NCI-H69 (cell line): ENCODE measurements around the gene IRS1.
"Not testable (repeated sequence)": the region's sequence is repeated elsewhere in the genome, so short reads cannot be mapped to it uniquely, and the experiment has no call there.

Source experiments
- DNase-seq: peaks from one replicate; lab custom pipeline; 2025; lab: John Stamatoyannopoulos, UW

IRS1 gene, protein sequence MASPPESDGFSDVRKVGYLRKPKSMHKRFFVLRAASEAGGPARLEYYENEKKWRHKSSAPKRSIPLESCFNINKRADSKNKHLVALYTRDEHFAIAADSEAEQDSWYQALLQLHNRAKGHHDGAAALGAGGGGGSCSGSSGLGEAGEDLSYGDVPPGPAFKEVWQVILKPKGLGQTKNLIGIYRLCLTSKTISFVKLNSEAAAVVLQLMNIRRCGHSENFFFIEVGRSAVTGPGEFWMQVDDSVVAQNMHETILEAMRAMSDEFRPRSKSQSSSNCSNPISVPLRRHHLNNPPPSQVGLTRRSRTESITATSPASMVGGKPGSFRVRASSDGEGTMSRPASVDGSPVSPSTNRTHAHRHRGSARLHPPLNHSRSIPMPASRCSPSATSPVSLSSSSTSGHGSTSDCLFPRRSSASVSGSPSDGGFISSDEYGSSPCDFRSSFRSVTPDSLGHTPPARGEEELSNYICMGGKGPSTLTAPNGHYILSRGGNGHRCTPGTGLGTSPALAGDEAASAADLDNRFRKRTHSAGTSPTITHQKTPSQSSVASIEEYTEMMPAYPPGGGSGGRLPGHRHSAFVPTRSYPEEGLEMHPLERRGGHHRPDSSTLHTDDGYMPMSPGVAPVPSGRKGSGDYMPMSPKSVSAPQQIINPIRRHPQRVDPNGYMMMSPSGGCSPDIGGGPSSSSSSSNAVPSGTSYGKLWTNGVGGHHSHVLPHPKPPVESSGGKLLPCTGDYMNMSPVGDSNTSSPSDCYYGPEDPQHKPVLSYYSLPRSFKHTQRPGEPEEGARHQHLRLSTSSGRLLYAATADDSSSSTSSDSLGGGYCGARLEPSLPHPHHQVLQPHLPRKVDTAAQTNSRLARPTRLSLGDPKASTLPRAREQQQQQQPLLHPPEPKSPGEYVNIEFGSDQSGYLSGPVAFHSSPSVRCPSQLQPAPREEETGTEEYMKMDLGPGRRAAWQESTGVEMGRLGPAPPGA (N-terminal part only)

DNA sequence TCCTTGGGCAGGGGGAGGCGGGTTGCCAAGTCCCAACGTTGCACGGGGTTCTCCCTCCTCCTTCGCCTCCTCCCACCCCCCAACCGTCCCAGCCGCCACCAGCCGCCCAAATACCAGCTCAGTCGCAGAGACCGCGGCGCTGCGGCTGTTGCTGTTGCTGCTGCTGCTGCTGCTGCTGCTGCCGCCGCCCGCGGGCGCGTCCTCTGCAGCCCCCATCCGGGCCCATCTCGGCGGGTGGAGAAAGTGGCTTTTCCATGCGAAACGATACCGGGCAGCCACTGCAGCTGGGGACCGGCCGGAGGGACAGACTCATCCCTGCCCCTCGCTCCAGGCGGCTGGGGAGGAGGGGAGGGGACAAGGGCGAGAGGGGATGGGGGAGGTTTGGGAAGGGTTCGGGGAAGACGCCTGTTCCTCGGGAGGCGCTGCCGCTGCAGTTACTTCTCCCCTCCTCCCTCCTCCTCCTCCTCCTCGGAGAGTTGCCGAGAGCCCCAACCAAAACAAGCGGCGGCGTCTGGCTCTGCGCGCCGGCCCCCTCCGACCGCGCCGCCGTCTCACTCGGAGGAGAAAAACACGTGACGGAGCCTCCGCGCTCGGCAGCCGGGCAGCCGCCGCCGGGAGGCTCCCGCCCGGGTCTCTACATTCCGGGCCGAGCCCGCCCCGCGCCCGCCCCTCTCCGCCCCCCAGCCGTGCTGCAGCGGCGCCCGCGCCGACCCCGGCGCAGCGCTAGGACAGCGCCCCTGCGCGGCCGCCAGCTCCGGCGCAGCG is at the start of gene IRS1:
TSS of gene IRS1 (minus strand) at position 610 of the 765 bp plus-strand sequence. CDS start 1,082 bp downstream, outside the sequence.
- DNase-seq = peak; percentile 86

DNA sequence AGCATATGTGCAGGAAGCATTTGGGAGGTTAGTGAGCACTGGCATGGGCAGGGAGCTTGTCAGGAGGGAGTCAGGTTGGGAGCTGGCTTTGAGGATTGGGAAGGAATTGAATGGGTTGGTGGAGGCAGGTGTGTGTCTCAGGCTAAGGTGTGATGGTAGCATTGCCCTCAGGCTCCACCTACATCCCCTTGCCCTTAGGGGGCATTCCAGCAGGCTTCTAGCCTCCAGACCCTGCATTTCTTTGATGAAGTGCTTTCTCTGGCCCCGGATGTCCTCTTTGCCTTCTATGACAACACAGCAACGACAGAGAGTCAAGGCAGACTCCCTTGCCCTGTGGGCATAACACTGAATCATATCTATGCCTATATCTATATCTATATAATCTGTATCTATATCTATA is 49.7 kb upstream of the IRS1 start:
- DNase-seq = no peak

DNA sequence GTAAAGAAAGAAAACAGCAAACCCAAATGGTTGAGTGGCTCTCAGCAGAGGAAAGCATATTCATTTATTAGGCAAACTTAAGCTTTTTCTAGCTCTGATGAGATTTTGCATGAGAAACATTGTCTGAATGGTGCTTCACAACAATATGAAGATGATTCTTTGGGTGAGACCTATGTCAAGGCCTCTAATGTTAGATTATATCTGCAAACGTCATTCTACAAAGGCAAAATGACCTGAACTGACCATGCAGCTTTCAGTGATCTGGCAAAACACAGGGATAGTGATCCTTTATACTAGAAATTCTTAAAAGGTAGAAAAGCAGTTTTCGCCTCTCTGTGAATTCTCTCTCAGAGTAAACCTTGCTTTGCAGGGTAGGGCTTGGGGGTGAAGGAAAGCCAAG is 47.9 kb upstream of the IRS1 start:
- DNase-seq = no peak

DNA sequence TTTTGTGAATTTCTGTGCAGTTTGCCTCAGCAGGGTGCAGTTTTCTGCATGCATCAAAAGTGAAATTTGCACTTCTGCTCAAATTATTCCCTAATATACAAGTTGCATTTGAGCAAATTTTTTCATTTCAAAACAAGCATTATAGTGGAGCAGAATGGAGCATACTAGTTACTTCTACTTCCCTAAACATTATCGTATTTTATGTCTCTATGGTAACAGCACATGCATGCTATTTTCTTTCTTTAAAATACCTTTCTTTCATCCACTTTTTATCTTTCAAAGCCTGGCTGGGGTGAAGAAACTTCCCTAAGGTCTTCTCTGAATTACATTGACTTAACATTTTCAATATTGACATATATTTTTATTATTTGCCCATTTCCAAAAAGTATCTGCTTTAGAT is 47.5 kb upstream of the IRS1 start:
- no peak for DNase-seq

DNA sequence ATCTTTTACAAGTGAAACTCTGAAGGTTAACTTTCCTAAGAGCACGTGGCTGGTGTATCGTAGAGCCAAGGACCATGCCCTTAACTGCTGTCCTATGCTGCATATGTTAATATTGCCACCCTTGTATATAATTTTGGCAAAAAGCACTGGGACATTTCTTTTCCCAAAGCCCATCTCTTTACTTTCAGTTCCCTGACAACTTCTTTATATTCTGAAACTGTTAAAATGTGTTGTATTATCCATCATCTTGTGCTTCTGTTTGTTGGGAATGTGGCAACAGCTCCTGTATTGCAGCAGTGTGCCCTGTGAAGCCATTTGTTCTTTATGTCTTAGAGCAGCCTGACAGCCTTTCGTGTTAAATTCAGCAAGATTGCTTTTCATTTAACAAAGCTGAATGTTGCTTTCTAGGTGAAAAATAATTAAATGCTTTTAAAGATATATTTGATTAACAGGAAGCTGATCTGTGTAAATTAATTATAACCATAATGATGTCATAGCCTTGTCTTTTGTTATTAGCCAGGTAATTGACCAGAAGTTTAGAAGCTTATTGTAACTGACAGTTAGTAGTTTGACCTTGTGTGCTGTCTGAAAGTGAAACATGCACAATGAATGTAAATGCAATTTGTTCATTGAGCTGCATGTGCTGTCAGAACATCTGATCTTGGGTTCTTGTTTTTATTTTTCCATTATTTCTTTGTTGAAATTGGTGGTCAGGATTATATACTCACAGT is 45.9 kb upstream of the IRS1 start:
- DNase-seq = peak; percentile 16

DNA sequence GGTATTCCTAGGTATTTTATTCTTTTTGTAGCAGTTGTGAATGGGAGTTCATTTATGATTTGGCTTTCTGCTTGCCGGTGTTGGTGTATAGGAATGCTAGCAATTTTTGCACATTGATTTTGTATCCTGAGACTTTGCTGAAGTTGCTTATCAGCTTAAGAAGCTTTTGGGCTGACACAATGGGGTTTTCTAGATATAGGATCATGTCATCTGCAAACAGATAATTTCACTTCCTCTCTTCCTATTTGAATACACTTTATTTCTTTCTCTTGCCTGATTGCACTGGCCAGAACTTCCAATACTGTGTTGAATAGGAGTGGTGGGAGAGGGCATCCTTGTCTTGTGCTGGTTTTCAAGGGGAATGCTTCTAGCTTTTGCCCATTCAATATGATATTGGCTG is 43.4 kb upstream of the IRS1 start:
- not testable (repeated sequence) for DNase-seq

DNA sequence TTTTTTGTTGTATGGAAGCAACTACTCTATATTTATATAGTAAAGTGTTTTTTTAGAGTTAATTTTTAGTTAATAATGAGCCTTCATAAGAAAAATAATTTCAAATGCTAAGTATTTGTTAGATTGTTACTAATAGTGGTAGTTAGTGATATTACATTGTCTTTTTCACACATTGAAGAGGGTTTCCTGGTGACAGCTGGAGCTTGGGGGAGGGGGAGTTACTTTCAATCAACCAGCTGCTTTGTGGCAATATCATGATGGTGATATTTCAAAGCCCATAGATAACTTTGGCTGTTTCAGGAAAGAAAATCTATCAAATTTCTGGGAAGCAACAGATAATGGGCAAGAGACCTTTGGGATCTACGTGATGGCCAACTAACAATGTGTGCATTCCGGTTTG is 40.3 kb upstream of the IRS1 start:
- peak; percentile 37 for DNase-seq

DNA sequence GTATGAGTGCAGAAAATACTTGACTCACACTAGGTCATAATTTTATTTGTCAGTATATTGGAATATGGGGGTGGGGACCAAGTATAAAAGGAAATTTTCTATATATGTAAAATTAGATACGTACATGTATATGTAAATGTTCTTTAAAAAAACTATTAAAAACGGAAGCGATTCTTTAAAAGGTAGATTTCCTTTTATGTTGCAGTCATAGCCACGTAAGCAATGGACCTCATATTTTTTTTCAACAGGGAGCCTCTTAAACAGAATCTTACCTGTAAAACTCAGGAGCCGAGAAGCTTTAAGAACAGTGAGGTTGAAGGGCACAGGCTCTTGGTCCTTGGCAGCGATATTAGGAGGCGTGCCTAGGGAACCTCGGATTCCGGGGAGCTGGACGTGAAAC is 39.5 kb upstream of the IRS1 start:
- no peak for DNase-seq

DNA sequence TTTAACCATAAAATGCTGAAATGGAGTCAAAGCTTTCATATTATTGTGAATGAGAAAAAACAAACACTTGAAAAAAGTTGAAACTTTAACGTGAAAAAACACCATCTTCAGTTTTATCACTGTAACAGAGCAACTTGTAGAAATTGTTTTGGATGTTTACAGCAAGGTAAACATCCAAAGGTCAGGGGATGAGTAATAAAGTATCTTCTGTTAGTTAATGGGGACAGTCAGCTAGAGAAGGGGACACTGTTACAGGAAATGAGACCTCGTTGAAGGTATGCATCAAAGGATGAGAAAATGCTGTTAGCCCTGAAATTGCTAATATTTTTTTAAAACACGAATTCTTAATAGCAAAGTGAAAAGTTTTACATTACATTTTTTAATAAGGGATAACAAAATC is 39.1 kb upstream of the IRS1 start:
- DNase-seq = no peak

DNA sequence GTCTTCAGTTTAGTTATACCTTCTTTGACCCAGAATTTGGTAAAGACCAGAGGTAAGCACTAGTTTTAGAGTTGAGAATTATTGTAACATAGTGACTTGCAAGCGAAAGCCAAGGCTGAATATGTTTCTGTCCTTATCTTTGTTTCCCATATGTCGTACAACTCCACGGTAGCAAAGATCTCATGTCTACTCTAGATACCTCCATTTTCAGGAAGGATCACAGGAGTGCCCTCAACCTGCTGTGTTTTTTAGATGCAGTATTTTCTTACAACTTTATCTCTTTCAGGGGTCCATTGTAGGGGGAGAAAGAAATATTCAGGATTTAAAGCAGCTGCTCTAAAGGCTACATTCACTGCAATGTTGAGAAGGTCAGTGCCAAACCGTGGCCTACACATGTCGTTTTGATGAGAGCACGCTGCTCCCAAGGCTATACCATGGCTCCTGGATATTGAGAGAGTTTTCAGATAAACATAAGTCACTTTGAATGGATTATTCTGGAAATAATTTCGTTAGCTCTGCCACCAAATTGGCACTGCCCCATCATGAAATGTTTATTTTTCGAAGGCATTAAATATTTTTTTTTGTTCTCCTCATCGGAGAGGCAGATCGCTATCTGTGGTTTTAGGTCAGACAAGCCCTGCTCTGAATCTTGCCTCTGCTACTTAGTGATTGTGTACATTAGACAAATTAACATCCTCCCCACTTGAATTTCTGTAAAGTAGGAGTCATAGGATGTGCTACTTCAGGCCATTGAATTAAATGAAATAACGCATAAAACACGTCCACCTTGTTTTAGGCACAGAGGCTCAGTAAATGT is 38.4 kb upstream of the IRS1 start:
- DNase-seq = no peak

DNA sequence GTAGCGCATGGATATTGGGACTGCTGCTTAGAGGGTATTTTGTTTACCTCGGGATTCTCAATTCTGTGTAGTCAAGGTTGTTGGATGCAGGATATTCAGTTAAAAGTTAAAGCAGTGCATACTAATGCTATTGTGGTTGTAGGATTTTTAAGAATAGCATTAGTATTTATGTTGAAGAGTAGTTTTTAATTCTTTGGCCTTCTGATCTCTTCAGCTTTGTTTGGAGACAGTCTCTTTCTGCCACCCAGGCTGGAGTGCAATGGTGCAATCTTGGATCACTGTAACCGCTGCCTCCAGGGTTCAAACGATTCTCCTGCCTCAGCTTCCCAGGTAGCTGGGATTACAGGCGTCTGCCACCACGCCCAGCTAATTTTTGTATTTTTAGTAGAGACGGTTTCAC is 37.7 kb upstream of the IRS1 start:
- no peak for DNase-seq

DNA sequence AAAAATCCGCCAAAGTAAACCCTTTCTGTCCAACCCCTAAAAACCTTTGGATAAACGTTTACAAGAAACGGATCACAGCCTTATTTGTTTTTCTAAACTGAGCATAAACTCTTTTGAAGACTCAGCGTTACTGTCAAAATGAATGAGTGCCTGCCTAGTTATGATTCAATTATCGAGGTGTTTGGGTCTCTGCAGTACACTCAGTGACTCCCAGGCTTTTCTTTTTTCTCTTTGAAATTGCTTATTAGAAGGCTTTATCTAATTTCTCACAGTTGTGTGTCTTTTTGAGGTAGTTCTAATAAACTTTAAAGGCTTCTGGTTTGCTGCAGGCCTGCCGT is 36.9 kb upstream of the IRS1 start:
- DNase-seq = no peak

DNA sequence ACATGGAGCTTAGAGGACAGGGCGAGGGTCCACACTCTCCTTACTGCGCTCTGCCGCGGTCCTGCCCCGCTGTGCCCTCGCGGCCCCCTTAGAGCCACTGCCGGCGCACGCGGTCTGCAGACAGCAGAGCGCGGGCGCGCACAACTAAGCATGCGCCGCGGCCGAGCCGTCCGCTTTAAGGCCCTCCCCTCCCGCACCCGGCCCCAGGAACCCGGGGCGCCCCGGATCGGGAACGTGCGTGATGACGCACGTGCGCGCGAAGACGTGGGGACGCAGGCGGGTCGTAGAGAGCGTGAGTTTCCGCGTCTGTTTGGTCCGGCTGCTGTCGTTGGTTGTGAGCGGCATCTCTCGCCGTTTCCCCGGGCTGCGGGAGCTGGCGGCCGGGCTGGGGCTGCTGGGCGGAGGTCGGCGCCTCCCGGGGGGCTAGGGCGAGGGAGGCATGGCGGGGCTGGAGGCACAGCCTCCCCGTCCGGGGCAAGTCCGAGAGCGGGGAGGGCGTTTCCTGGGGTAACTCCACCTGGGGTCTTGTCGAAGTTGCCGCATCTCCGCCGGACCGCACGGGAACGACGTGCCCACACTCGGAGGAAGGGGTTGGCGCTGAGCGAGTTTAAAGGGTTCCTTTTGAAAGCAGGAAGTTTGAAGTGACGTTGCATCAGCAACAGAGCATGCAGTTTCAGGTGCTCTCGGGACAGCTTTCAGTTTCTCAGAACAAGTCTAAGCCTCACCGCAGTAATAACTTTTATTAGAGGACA is 36.4 kb upstream of the IRS1 start, which contains the start of gene RHBDD1:
TSS of gene RHBDD1 (plus strand) at position 259 of the 752 bp plus-strand sequence. CDS start 28,640 bp downstream, outside the sequence.
- DNase-seq = peak; percentile 96

DNA sequence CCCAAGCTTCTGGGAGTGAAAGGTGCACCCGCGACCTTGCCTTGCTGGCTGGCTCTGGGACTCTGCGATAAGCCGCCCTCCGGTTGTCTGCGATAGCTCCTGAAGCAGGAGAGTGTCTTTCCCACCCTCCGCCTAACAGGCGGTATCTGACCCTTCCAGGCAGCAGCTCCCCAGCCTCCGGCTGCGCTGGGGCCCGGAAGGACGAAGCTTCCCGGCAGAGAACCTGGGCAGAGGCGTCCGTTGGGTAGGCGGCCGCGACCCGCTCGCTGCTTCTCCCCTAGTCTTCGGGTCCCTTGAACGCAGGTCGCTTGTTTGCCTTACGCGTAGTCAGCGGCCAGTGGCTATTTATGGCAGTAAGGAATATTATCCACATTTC is 35.8 kb upstream of the IRS1 start:
- DNase-seq = peak; percentile 73

DNA sequence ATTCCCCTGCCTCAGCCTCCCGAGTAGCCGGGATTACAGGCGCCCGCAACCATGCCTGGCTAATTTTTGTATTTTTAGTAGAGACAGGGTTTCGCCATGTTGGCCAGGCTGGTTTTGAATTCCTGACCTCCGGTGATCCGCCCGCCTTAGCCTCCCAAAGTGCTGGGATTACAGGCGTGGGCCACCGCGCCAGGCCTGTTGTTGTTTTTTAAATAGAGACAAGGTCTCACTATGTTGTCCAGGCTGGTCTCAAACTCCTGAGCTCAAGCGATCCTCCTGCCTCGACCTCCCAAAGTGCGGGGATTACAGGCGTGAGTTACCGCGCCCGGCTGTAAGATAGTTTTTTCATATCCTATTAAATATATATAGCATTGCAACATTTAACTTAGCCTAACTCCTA is 35.3 kb upstream of the IRS1 start:
- DNase-seq = not testable (repeated sequence)

DNA sequence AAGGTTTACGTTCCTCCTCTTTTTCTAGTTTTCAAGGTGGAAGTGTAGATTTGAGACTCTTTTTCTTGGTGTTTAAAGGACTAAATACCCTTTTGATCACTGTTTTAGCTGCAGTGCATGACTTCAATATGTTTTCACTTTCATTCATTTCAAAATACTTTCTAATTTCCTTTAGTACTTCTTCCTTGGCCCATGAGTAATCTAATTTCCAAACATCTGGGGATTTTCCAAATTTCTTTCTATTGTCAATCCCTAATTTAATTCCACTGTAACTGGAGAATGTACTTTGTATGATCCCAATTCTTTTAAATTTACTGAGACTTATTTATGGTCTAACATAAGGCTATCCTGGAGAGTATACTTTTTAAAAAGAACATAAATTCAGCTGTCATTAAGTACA is 32.4 kb upstream of the IRS1 start:
- no peak for DNase-seq

DNA sequence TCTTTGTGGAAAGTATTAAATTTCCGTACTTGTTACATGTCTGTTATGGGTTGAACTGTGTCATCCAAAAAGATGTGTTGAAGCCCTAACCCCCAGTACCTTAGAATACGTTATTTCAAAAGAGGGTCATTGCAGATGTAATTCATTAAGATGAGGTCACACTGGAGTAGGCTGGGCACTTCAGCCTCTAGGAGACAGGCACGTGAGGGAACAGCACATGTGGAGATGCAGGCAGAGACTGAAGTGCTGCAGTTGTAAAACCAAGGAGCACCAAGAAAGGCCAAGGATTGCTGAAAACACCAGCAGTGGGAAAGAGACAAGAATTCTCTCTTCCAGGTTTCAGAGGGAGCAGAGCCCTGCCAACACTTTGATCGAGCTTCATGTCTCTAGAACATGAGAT is 31.6 kb upstream of the IRS1 start:
- no peak for DNase-seq

DNA sequence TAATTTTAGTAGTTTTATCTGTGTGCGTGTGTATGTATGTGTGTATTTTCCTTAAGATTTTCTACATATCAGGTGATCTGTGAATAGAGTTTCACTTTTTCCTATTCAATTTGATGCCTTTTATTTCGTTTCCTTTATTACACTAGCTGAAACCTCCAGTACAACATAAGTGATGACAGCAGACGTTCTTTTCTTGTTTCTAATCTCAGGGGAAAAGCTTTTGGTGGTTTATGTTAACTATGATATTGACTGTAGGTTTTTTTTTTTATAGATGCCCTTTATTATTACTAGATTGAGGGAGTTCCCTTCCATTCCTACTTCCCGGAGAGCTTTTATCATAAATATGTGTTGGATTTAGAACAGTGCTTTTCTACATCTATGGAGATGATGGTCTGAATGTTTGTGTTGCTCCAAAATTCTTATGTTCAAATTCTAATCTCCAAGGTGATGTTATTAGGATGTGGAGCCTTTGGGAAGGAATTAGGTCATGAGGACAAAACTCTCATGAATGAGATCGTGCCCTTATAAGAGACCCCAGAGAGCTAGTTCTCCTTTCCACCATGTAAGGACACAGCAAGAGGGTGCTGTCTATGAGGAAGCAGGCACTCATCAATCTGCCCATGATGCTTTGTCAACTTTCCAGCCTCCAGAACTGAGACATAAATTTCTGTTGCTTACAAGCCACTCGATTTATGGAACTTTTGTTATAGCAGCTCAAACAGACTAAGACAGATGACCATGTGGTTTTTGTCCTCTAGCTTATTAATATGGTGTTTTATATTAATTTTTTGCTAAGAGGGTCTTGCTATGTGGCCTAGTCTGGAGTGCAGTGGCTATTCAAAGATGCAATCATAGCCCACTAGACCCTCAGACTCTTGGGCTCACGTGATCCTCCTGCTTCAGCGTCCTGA is 30.4 kb upstream of the IRS1 start:
- no peak for DNase-seq

DNA sequence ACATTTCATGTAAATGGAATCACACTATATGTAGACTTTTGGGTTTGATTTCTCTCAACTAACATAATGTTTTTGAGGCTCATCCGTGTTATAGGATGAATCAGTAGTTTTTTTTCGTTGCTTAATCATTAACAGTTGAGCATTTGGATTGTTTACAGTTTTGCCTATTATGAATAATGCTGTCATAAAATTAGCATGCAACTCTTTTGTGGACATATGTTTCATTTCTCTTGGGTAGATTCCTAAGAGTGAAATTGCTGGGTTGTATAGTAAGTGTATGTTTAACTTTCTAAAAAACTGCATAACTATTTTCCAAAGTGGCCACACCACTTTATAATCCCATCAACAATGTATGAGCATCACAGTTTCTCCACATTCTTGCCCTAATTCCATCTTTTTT is 28.6 kb upstream of the IRS1 start:
- no peak for DNase-seq
